PFSK-1 (cell line): ENCODE measurements around the gene ICOSLG. TPM values are rescaled to one million over a fixed set of nuclear protein-coding genes. Genes with fewer than 3 reads are reported as not detected.
"Not testable (repeated sequence)": the region's sequence is repeated elsewhere in the genome, so short reads cannot be mapped to it uniquely, and the experiment has no call there.

Experiments used
- FOXP2 ChIP-seq: optimal IDR thresholded peaks from 2 replicates; pipeline ENCODE3; 2011; ENCODE audit warnings: borderline replicate concordance, control low read depth, inconsistent platforms; ENCODE audit not compliant: insufficient read depth; ENCODE audit errors: extremely low read length, extremely low read depth
- POLR2AphosphoS5 ChIP-seq: IDR thresholded peaks from 2 replicates; pipeline ENCODE4 v1.6.1; 2012; ENCODE audit warnings: low read depth, mild to moderate bottlenecking, control low read depth, low read length, moderate library complexity
- REST ChIP-seq, 2 experiments: IDR thresholded peaks; 2 replicates each; pipeline versions ENCODE4 v1.6.1 to v1.8.0; 2011 to 2012; ENCODE audit warnings: low read depth in 2 of 2, low read length in 2 of 2, control low read depth in 1 of 2, inconsistent platforms in 1 of 2, mild to moderate bottlenecking in 1 of 2, moderate library complexity in 1 of 2; ENCODE audit not compliant: insufficient read depth in 1 of 2
- SIN3A ChIP-seq: IDR thresholded peaks from 2 replicates; pipeline ENCODE4 v1.6.1; 2012; ENCODE audit warnings: mild to moderate bottlenecking, low read length, moderate library complexity, borderline replicate concordance; ENCODE audit not compliant: insufficient read depth
- TAF1 ChIP-seq: IDR thresholded peaks from 2 replicates; pipeline ENCODE4 v1.6.1; 2012; ENCODE audit warnings: low read length, control low read depth, borderline replicate concordance; ENCODE audit not compliant: insufficient read depth
- polyA plus RNA-seq: library from polyadenylated mRNA; unstranded; fragments of >200 nt; gene quantifications from one replicate; pipeline ENCODE4 v1.2.1, GENCODE V29; 2012; ENCODE audit warnings: low read depth, missing spikeins; ENCODE audit not compliant: insufficient read length

ICOSLG gene
- polyA plus RNA-seq: 129 TPM

- not testable (repeated sequence) for TF ChIP-seq FOXP2; POLR2AphosphoS5; REST (IDR thresholded peaks at IDR 0.05; ENCODE audit: insufficient read depth in 1 of 2, low read depth in 2 of 2, low read length in 2 of 2)
Observed at GRCh38 chr21:44240842-44241241, at the start of gene ICOSLG. ICOSLG (minus strand) TSS chr21:44240943; CDS start chr21:44240817, 126 bp downstream.

DNA sequence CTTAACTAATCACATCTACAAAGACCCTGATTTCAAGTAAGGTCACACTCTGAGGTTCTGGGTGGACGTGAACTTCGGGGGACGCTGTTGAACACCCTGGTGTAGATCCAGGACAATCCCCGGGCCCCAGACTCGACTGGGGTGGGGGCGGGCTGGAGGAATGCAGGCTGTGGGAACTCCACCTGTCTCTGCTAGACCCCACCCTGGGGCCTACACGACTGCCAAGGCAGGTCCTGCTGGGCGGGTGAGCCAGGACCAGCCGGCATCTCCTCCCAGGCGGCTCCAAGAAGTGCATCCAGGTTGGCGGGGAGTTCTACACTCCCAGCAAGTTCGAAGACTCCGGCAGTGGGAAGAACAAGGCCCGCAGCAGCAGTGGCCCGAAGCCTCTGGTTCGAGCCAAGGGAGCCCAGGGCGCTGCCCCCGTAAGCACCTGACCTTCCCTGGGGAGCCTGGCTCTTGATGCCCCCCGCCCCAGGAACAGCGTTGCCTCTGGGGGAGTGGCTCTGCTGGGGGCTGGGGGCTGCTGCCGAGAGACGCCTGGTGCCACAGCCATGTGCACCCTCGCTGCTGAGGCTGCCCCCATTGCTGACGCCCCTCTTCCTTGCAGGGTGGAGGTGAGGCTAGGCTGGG is 48.8 kb upstream of the ICOSLG start:
- TF ChIP-seq POLR2AphosphoS5: no peak
- no peak for TF ChIP-seq SIN3A
- no peak for TF ChIP-seq FOXP2
- no peak for TF ChIP-seq REST (IDR thresholded peaks at IDR 0.05; ENCODE audit: insufficient read depth in 1 of 2, low read depth in 2 of 2, low read length in 2 of 2)
- no peak for TF ChIP-seq TAF1

DNA sequence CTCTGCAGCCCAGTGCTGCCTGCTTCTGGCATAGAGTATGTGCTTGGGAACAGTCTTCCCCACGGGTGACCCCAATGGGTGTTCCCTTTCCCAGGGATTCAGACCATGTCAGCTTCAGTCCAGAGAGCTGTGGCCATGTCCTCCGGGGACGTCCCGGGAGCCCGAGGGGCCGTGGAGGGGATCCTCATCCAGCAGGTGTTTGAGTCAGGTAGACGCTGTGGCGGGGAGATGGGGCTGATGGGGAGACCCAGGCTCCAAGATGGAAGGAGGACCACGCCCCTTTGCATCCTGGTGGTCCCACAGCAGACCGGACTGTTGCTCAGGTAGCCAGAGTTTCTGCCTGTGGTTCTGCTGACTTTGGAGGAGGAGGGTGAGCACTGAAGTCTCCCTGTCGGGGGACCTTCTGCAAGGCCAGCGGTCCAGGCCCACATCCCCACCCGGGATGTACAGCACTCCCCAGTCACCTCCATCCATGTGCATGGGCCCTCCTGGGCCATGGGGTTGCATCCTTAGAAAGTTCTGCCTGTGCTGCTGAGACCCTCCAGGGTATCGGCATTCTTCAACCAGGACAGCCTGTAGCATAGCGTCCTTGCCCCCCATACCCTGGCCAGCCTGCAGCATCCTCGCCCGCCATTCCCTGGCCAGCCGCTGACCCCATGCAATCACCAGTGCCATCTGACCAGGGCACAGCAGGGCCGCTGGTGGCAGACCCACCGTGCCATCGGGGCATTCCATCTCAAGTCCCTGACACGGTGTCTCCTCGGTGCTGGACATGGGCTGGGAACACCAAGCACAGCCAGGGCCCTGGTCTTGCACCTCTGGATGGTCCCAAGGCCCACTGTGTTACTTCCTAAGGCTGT is 47.7 kb upstream of the ICOSLG start:
- TF ChIP-seq POLR2AphosphoS5 (no peak), REST (IDR thresholded peaks at IDR 0.05; ENCODE audit: insufficient read depth in 1 of 2, low read depth in 2 of 2, low read length in 2 of 2) (no peak), TAF1 (no peak), SIN3A (no peak), FOXP2 (no peak)

DNA sequence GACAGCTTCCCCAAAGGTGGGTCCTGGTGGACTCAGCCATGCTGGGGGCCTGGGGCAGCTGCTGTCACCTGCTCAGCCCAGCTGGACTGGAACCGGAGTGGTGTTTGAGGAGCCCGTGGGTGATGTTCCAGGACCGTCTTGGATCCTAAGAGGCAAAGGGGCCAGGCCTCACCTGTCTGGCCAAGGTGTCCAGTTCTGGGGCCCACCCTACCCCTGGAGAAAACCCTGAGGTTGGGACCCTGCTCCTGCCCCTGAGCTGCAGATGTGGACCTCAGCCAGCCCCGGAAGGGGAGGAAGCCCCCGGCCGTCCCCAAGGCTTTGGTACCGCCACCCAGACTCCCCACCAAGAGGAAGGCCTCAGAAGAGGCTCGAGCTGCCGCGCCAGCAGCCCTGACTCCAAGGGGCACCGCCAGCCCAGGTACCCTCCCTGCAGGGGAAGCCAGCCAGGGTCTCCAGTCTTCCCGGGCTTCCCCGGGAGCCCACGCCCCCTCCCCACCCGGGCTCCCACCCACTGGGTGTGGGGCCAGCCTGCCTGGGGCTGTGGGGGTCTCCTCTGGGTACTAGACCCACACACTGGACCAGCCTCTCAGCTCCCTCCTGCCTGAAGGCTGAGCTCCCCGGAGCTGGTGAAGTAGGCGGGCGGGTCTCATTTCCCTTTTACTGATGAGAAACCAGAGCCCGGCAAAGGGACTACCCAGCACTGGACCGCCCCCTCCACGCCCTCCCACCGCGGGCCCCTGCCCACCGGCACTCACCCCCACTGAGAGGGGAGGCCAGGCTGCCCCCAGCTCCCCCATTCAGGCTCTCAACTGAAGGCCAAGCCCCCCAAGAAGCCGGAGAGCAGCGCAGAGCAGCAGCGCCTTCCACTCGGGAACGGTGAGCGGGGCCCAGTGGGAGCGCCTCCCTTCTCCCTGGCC is 46.2 kb upstream of the ICOSLG start:
- TF ChIP-seq SIN3A: no peak
- no peak for TF ChIP-seq POLR2AphosphoS5
- no peak for TF ChIP-seq TAF1
- no peak for TF ChIP-seq FOXP2
- TF ChIP-seq REST (IDR thresholded peaks at IDR 0.05; ENCODE audit: insufficient read depth in 1 of 2, low read depth in 2 of 2, low read length in 2 of 2): no peak
